ENCODE measurements around the gene MADCAM1. TPM values are rescaled to one million over a fixed set of nuclear protein-coding genes. Genes with fewer than 3 reads are reported as not detected.
"Not testable (repeated sequence)": the region's sequence is repeated elsewhere in the genome, so short reads cannot be mapped to it uniquely, and the experiment has no call there.

The MADCAM1 gene
- under 1 TPM in 1 of 2 experiments, not detected in 1; 0.21 TPM for total RNA-seq

DNA sequence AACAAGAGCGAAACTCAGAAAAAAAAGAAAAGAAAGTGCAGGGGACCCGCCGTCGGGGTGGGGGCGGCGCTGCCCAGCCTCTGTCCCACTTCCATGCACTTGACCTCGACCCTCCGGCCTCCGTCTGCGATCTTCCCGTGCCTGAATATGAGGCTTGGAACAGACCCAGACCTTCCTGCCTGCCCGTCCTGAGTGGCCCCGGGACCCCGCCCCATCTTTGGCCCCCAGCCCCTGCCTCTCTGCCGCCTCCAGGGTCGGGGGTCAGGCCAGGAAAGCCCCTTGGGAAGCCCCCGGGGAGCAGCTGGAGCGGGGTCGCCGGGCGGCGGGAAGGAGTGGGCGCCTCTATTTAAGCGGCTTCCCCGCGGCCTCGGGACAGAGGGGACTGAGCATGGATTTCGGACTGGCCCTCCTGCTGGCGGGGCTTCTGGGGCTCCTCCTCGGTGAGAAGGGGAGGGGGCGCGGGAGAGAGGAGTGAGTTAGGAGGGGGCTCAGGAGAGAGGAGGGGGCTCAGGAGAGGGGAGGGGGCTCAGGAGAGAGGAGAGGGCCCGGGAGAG lies at the start of gene MADCAM1:
Gene MADCAM1 (plus strand): TSS at position 375 of the 554 bp plus-strand sequence. CDS start 14 bp downstream, at position 389.
- Mint-ChIP-seq H3K4me1 (peaks cover 4% of the 10 kb centered on the region), H3K36me3 (no peaks in the 10 kb centered on the region), H3K27me3 (peaks cover 41% of the 10 kb centered on the region), H3K27ac (no peak within 1 kb of the TSS), H3K9me3 (no peaks in the 10 kb centered on the region), H3K4me3 (no peak within 1 kb of the TSS)
- DNase-seq: no peak

DNA sequence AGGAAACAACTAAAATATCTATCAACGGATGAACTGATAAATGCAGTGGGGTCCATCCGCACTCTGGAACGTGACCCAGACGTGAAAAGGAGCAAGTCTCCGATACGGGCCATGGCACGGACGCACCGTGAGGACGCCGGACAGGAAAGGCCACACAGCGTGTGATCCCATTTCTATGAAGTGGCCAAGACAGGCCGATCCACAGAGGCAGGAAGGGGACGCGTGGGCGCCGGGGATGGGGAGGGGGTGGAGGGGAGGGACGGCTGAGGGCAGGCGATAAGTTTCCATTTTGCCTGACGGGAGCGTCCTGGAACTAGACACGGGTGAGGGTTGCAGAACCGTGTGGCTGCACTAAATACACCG lies 49.2 kb upstream of the MADCAM1 start:
- Mint-ChIP-seq H3K27ac (no peak overlapping the region), H3K27me3 (peaks cover 7% of the 10 kb centered on the region), H3K4me3 (no peak overlapping the region), H3K9me3 (peaks cover 9% of the 10 kb centered on the region), H3K36me3 (no peaks in the 10 kb centered on the region), H3K4me1 (no peaks in the 10 kb centered on the region)
- no peak for DNase-seq

DNA sequence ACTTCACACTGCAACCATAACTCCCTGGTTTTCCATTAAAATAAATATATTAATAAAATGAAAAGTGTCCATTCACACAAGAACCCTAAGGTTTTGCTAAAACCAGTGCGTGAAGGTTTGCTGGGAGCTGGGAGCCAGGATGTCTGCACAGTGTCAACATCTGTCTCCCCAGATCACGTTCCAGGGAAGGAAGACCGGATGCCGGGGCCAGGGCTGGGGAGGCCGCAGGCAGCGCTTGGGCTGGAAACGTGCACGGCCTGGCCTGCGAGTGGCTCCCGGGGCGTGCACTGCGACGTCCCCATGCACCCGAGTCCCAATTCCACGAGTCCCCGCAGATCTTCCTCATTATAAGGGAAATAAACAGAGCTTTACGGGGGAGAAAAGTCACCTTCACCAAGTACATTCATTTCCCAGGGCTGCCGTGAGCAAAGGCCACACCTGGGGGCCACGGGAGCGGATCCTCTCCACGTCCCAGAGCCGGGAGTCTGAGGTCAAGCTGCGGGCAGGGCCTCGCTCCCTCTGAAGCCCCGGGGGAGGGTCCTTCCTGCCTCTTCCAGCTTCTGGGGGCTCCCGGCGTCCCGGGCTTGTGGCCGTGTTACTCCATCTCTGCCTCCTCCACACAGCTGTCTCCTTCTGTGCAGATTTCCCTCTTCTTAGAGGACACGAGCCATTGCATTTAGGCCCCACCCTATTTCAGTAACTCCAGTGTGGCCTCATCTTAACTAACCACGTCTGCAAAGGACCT lies 48.3 kb upstream of the MADCAM1 start:
- no peak overlapping the region for H3K27ac Mint-ChIP-seq
- no peak overlapping the region for H3K4me3 Mint-ChIP-seq

GRCh38 chr19:449916-450315 lies 46.4 kb upstream of the MADCAM1 start:
- Mint-ChIP-seq H3K27me3 (peaks cover 5% of the 10 kb centered on the region), H3K4me3 (no peak overlapping the region), H3K4me1 (no peaks in the 10 kb centered on the region)

More for the DNA sequence above, 48.3 kb upstream of the MADCAM1 start:
- H3K9me3 Mint-ChIP-seq: peaks cover 8% of the 10 kb centered on the region
- DNase-seq: no peak
- no peaks in the 10 kb centered on the region for H3K4me1 Mint-ChIP-seq
- no peaks in the 10 kb centered on the region for H3K36me3 Mint-ChIP-seq
- H3K27me3 Mint-ChIP-seq: peaks cover 5% of the 10 kb centered on the region

GRCh38 chr19:450912-451481 lies 45.3 kb upstream of the MADCAM1 start:
- not testable (repeated sequence) for DNase-seq, H3K36me3 Mint-ChIP-seq

More at GRCh38 chr19:449916-450315, 46.4 kb upstream of the MADCAM1 start:
- peaks cover 8% of the 10 kb centered on the region for H3K9me3 Mint-ChIP-seq
- no peak overlapping the region for H3K27ac Mint-ChIP-seq
- H3K36me3 Mint-ChIP-seq: no peaks in the 10 kb centered on the region
- DNase-seq: no peak

DNA sequence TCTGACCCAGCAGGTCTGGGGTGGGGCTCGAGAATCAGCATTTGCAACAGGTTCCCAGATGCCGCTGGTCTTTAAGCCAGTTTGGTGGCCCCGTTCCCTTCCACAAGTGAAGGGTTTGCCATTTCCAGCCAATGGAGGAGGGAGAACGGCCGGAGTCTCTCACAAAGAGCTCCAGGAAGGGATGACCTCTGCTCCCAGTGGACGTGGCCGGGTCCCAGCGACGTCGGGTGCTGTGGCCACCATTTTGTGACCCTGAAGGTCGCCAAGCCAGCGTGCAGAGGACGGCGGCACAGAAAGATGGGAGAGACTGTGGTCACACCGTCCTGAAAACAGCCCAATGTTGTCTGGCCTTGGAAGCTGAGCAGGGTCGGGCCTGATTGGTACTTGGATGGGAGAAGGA lies 43.5 kb upstream of the MADCAM1 start:
- H3K4me1 Mint-ChIP-seq: no peaks in the 10 kb centered on the region
- H3K27me3 Mint-ChIP-seq: peaks cover 5% of the 10 kb centered on the region
- peaks cover 8% of the 10 kb centered on the region for H3K9me3 Mint-ChIP-seq
- H3K36me3 Mint-ChIP-seq: no peaks in the 10 kb centered on the region
- no peak overlapping the region for H3K27ac Mint-ChIP-seq
- no peak overlapping the region for H3K4me3 Mint-ChIP-seq
- no peak for DNase-seq

More at GRCh38 chr19:450912-451481, 45.3 kb upstream of the MADCAM1 start:
- H3K9me3 Mint-ChIP-seq, H3K27ac Mint-ChIP-seq, H3K4me1 Mint-ChIP-seq, H3K4me3 Mint-ChIP-seq, H3K27me3 Mint-ChIP-seq: not testable (repeated sequence)

DNA sequence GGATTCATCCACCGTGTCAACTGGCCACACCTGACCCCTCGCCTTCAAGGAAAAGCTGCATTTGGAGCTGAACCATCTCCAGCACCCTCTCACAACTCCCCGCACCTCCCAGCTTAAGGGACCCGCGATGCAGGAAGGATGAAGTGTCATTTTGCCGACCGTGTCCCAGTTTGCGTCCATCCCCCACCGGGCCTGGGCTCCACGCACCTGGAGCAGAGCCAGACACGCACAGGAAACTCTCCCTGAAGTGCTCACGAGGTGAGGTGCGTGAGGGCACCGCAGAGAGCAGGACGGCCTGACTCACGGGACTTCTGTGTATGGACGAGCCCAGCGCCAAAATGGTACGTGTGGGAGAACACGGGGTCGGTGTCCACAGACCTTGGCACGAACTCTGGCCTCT lies 42.7 kb upstream of the MADCAM1 start:
- no peaks in the 10 kb centered on the region for H3K36me3 Mint-ChIP-seq
- H3K9me3 Mint-ChIP-seq: peaks cover 8% of the 10 kb centered on the region
- DNase-seq: no peak
- no peaks in the 10 kb centered on the region for H3K4me1 Mint-ChIP-seq
- peaks cover 1% of the 10 kb centered on the region for H3K27me3 Mint-ChIP-seq
- H3K4me3 Mint-ChIP-seq: no peak overlapping the region
- H3K27ac Mint-ChIP-seq: no peak overlapping the region

GRCh38 chr19:455031-455705 lies 41.1 kb upstream of the MADCAM1 start:
- Mint-ChIP-seq H3K4me3 (no peak overlapping the region), H3K27ac (no peak overlapping the region), H3K4me1 (peaks cover 4% of the 10 kb centered on the region), H3K27me3 (peaks cover 6% of the 10 kb centered on the region), H3K9me3 (peaks cover 7% of the 10 kb centered on the region), H3K36me3 (no peaks in the 10 kb centered on the region)
- no peak for DNase-seq

GRCh38 chr19:455851-456546 lies 40.3 kb upstream of the MADCAM1 start:
- Mint-ChIP-seq H3K4me3 (no peak overlapping the region), H3K36me3 (no peaks in the 10 kb centered on the region), H3K9me3 (no peaks in the 10 kb centered on the region)

DNA sequence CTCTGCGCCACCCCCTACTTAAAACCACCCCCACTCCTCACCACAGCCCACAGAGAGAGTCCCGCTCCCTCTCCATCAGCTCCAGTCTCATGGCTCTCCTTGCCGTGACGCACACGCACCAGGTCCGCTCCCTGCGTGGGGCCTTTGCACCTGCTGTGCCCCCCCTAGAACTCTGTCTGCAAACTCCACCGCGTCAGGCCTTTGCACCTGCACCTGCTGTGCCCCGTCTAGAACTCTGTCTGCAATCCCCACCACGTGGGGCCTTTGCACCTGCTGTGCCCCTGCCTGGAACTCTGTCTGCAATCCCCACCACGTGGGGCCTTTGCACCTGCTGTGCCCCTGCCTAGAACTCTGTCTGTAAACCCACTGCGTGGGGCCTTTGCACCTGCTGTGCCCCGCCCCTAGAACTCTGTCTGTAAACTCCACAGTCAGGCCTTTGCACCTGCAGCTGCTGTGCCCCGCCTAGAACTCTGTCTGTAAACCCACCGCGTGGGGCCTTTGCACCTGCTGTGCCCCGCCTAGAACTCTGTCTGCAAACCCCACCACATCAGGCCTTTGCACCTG lies 39.7 kb upstream of the MADCAM1 start:
- H3K4me3 Mint-ChIP-seq: no peak overlapping the region
- H3K27ac Mint-ChIP-seq: no peak overlapping the region
- no peaks in the 10 kb centered on the region for H3K36me3 Mint-ChIP-seq
- peaks cover 4% of the 10 kb centered on the region for H3K4me1 Mint-ChIP-seq
- peaks cover 9% of the 10 kb centered on the region for H3K27me3 Mint-ChIP-seq
- no peaks in the 10 kb centered on the region for H3K9me3 Mint-ChIP-seq
- no peak for DNase-seq

More at GRCh38 chr19:455851-456546, 40.3 kb upstream of the MADCAM1 start:
- Mint-ChIP-seq H3K27ac (no peak overlapping the region), H3K27me3 (peaks cover 6% of the 10 kb centered on the region), H3K4me1 (peaks cover 4% of the 10 kb centered on the region)
- no peak for DNase-seq

GRCh38 chr19:457636-458035 lies 38.6 kb upstream of the MADCAM1 start:
- H3K9me3 Mint-ChIP-seq: no peaks in the 10 kb centered on the region
- peaks cover 18% of the 10 kb centered on the region for H3K27me3 Mint-ChIP-seq
- H3K27ac Mint-ChIP-seq: no peak overlapping the region
- DNase-seq: no peak
- no peak overlapping the region for H3K4me3 Mint-ChIP-seq
- peaks cover 4% of the 10 kb centered on the region for H3K4me1 Mint-ChIP-seq
- no peaks in the 10 kb centered on the region for H3K36me3 Mint-ChIP-seq

DNA sequence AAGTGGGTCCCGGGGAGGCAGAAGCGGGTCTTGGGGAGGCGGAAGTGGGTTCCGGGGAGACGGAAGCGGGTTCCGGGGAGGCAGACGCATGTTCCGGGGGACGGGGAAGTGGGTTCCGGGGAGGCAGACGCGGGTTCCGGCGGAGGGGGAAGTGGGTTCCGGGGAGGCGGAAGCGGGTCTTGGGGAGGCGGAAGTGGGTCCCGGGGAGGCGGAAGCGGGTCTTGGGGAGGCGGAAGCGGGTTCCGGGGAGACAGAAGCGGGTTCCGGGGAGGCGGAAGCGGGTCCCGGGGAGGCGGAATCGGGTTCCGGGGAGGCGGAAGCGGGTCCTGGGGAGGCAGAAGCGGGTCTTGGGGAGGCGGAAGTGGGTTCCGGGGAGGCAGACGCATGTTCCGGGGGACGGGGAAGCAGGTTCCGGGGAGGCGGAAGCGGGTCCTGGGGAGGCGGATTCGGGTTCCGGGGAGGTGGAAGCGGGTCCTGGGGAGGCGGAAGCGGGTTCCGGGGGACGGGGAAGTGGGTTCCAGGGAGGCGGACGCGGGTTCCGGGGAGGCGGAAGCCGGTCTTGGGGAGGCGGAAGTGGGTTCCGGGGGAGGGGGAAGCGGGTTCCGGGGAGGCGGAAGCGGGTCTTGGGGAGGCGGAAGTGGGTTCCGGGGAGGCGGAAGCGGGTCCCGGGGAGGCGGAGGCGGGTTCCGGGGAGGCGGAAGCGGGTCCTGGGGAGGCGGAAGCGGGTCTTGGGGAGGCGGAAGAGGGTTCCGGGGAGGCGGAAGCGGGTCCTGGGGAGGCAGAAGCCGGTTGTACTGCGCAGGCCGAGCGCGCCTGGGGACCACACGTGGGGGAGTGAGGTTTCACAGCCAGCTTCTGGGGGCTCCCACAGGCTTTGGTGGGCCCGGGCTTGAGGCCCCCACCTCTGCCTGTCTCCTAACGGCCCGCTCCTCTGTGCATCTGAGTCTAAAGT lies 37.9 kb upstream of the MADCAM1 start:
- DNase-seq: no peak
- peaks cover 4% of the 10 kb centered on the region for H3K4me1 Mint-ChIP-seq
- H3K4me3 Mint-ChIP-seq: no peak overlapping the region
- no peaks in the 10 kb centered on the region for H3K9me3 Mint-ChIP-seq
- no peaks in the 10 kb centered on the region for H3K36me3 Mint-ChIP-seq
- H3K27ac Mint-ChIP-seq: no peak overlapping the region
- H3K27me3 Mint-ChIP-seq: peaks cover 23% of the 10 kb centered on the region

- Mint-ChIP-seq H3K36me3 (no peaks in the 10 kb centered on the region), H3K27ac (no peak overlapping the region), H3K4me3 (peak overlapping the region; percentile 32), H3K4me1 (peaks cover 4% of the 10 kb centered on the region), H3K9me3 (peaks cover 2% of the 10 kb centered on the region), H3K27me3 (peaks cover 23% of the 10 kb centered on the region)
- peak; percentile 18 for DNase-seq
These were observed 36.4 kb upstream of the MADCAM1 start for GRCh38 chr19:459724-460511.

Measured in activated naive CD8-positive, alpha-beta T cell treated with anti-CD3 and anti-CD28 coated beads for 36 hours (primary cell).